GM23338 (cell line): Measurements from ENCODE around the gene SHKBP1. TPM values are rescaled to one million over a fixed set of nuclear protein-coding genes. Genes with fewer than 3 reads are reported as not detected.
A peak's percentile ranks its signal among the peaks of the same experiment; 100 is the strongest.

Source experiments
- ATAC-seq: fragments of 200-7000 bp; cut with Tn5 transposase; 3 replicates; pipeline ENCODE4 v1.9.1; 2020
- DNase-seq: peaks from one replicate; pipeline ENCODE4 v3.0.0-alpha.2; 2015; ENCODE audit warnings: low spot score
- H2AFZ ChIP-seq: fragments of 200-600 bp; sonication (generic); 2 replicates; pipeline ENCODE4 v1.8.0; 2016; ENCODE audit warnings: antibody characterized with exemption, mild to moderate bottlenecking, moderate library complexity
- H3F3A ChIP-seq: fragments of 200-600 bp; sonication (generic); replicated peaks from 2 replicates; pipeline ENCODE4 v1.8.0; 2017; ENCODE audit warnings: antibody characterized with exemption, mixed run types, low read depth
- H3K27ac ChIP-seq: fragments of 200-600 bp; sonication (generic); 2 replicates; pipeline ENCODE4 v1.6.1; 2016; ENCODE audit warnings: low read depth
- H3K27me3 ChIP-seq: fragments of 200-600 bp; sonication (generic); 2 replicates; pipeline ENCODE4 v1.8.0; 2016; ENCODE audit warnings: mild to moderate bottlenecking, mixed run types, moderate library complexity; ENCODE audit not compliant: insufficient read depth
- H3K36me3 ChIP-seq: fragments of 200-600 bp; sonication (generic); 2 replicates; pipeline ENCODE4 v1.8.0; 2016; ENCODE audit warnings: mild to moderate bottlenecking; ENCODE audit not compliant: insufficient read depth
- H3K4me1 ChIP-seq: fragments of 200-600 bp; sonication (generic); 2 replicates; pipeline ENCODE4 v1.8.0; 2016; ENCODE audit warnings: mild to moderate bottlenecking, moderate library complexity; ENCODE audit not compliant: insufficient read depth
- H3K4me2 ChIP-seq: fragments of 200-600 bp; sonication (generic); 2 replicates; pipeline ENCODE4 v1.7.1; 2017; ENCODE audit warnings: mixed run types
- H3K4me3 ChIP-seq: fragments of 200-600 bp; sonication (generic); 2 replicates; pipeline ENCODE4 v1.6.1; 2016; ENCODE audit warnings: mixed run types
- H3K79me2 ChIP-seq: fragments of 200-600 bp; sonication (generic); replicated peaks from 2 replicates; pipeline ENCODE4 v1.8.0; 2017; ENCODE audit warnings: mild to moderate bottlenecking; ENCODE audit not compliant: insufficient read depth
- H3K9me2 ChIP-seq: fragments of 200-600 bp; sonication (generic); 2 replicates; pipeline ENCODE4 v1.8.0; 2017; ENCODE audit not compliant: insufficient read depth
- H4K20me1 ChIP-seq: fragments of 200-600 bp; sonication (generic); replicated peaks from 2 replicates; pipeline ENCODE4 v1.8.0; 2017; ENCODE audit warnings: mild to moderate bottlenecking; ENCODE audit not compliant: insufficient read depth
- H3K27ac Mint-ChIP-seq: 2 replicates; pipeline ENCODE4 v1.8.0; 2020; ENCODE audit warnings: inconsistent platforms, mild to moderate bottlenecking, moderate library complexity, mixed read lengths
- H3K27me3 Mint-ChIP-seq: 3 replicates; pipeline ENCODE4 v1.8.0; 2022; ENCODE audit warnings: low read depth, mild to moderate bottlenecking, moderate library complexity, mixed read lengths, inconsistent platforms; ENCODE audit not compliant: insufficient read depth, poor library complexity
- H3K36me3 Mint-ChIP-seq: 3 replicates; pipeline ENCODE4 v1.8.0; 2021; ENCODE audit warnings: low read depth, mild to moderate bottlenecking, inconsistent platforms, moderate library complexity, mixed read lengths
- H3K4me1 Mint-ChIP-seq: 3 replicates; pipeline ENCODE4 v1.8.0; 2020; ENCODE audit warnings: mild to moderate bottlenecking, inconsistent platforms, mixed read lengths
- H3K4me3 Mint-ChIP-seq: 3 replicates; pipeline ENCODE4 v1.8.0; 2021; ENCODE audit warnings: moderate library complexity, mild to moderate bottlenecking, inconsistent platforms, mixed read lengths
- H3K9me3 Mint-ChIP-seq: 3 replicates; pipeline ENCODE4 v1.8.0; 2020; ENCODE audit warnings: moderate library complexity, mild to moderate bottlenecking, inconsistent platforms, mixed read lengths
- CREB1 ChIP-seq: fragments of 250-450 bp; sonication (Bioruptor Pico); IDR thresholded peaks from 2 replicates; pipeline ENCODE4 v1.5.0; 2020; ENCODE audit warnings: low read depth, mild to moderate bottlenecking, moderate library complexity
- CTCF ChIP-seq, 2 experiments: fragments of 200-600 bp in 1 of 2; sonication (generic) in 1 of 2; conservative IDR thresholded peaks; 2 replicates each; pipeline versions ENCODE4 v1.5.1 to v1.6.1; 2016 to 2017; ENCODE audit warnings: antibody characterized with exemption in 2 of 2, low read depth in 2 of 2, mild to moderate bottlenecking in 2 of 2, moderate library complexity in 1 of 2
- ETS1 ChIP-seq: IDR thresholded peaks from 2 replicates; pipeline ENCODE4 v1.6.1; 2016; ENCODE audit warnings: antibody characterized with exemption
- EZH2 ChIP-seq: fragments of 200-600 bp; sonication (generic); IDR thresholded peaks from one replicate; pipeline ENCODE4 v1.8.0; 2017; ENCODE audit warnings: antibody characterized with exemption, mild to moderate bottlenecking, low read depth; ENCODE audit not compliant: unreplicated experiment
- STAT1 ChIP-seq: IDR thresholded peaks from one replicate; pipeline ENCODE4 v1.6.1; 2016; ENCODE audit warnings: antibody characterized with exemption; ENCODE audit not compliant: unreplicated experiment
- ZNF462 ChIP-seq: fragments of 250-450 bp; sonication (Bioruptor Pico); IDR thresholded peaks from 2 replicates; pipeline ENCODE4 v1.5.0; 2020; ENCODE audit warnings: mild to moderate bottlenecking, moderate library complexity
- polyA plus RNA-seq: library from polyadenylated mRNA; unstranded; fragments of >200 nt; fragmentation: Nextera tagmentation; extraction: Ambion mirVana; gene quantifications from 2 replicates; pipeline ENCODE4 v1.2.1, GENCODE V29; 2016
- total RNA-seq: library from RNA; depleted of rRNA; stranded (reverse); fragments of >200 nt; shearing (Covaris generic); gene quantifications from 2 replicates; pipeline ENCODE4 v1.2.3, GENCODE V29; 2014

Gene SHKBP1
- total and polyA plus RNA-seq, 2 experiments from 2014 or later, result 63.2 to 69.8 TPM

GRCh38 chr19:40570313-40571004, 6.2 kb upstream of the SHKBP1 start:
- Mint-ChIP-seq H3K36me3 (no peaks in the 10 kb centered on the region), H3K27me3 (peaks cover 53% of the 10 kb centered on the region)
- H2AFZ ChIP-seq, result peak overlapping the region; percentile 52; the same call in 1 of the 2 replicates

More at GRCh38 chr19:40570313-40571004, 6.2 kb upstream of the SHKBP1 start:
- Histone ChIP-seq H3K9me2 (peaks cover 9% of the 10 kb centered on the region), H3K79me2 (no peaks in the 10 kb centered on the region), H3K27ac (no peak overlapping the region), H4K20me1 (0 out of 2 replicates have a peak, but pooled peaks cover 4% of the 10 kb centered on the region), H3K36me3 (no peaks in the 10 kb centered on the region), H3K4me3 (peak overlapping the region; percentile 58), H3F3A (no peaks in the 10 kb centered on the region), H3K4me2 (peak overlapping the region; percentile 86), H3K27me3 (peaks cover 49% of the 10 kb centered on the region), H3K4me1 (no peaks in the 10 kb centered on the region; the same call in 1 of the 2 replicates)
- peak; percentile 83 for ATAC-seq
- Mint-ChIP-seq H3K27ac (peak overlapping the region; percentile 46; the same call in 1 of the 2 replicates), H3K9me3 (no peaks in the 10 kb centered on the region), H3K4me3 (peak overlapping the region; percentile 73), H3K4me1 (peaks cover 15% of the 10 kb centered on the region; the same call in 2 of the 3 replicates)
- peak; percentile 100 for DNase-seq
- no peak for TF ChIP-seq STAT1
- no peak for TF ChIP-seq ZNF462 (CRISPR knock-in tag)
- no peak for TF ChIP-seq CREB1 (CRISPR knock-in tag)
- TF ChIP-seq ETS1, result no peak
- TF ChIP-seq CTCF (conservative IDR thresholded peaks at IDR 0.05; ENCODE audit: low read depth in 2 of 2), result peak; percentile 32 to 60; a peak in 3 of 4 replicates
- no peak for TF ChIP-seq EZH2
